GM19238 (cell line): ENCODE data around the gene ZFAND6.

Experiments
- DNase-seq: peaks from one replicate; pipeline ENCODE4 v3.0.0; 2011; ENCODE audit warnings: low spot score; ENCODE audit not compliant: insufficient read length

Gene ZFAND6

DNA sequence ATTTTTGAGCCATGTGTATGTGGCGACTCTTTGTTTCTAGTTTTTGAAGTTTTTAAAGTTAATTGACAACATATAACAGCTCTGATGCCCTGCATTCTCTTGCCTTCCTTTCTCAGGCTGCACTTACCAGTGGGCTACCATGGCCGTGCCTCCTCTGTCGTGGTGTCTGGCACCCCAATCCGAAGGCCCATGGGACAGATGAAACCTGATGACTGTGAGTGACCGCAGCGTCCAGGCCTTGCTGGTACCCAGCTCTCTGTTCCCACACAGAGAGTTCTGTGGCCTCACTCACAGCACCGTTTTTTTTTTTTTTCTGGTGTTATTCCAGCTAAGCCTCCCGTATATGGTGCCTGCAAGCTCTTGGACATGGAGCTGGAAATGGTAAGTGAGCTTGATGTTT, 108.5 kb downstream of the ZFAND6 start:
- DNase-seq, result no peak

DNA sequence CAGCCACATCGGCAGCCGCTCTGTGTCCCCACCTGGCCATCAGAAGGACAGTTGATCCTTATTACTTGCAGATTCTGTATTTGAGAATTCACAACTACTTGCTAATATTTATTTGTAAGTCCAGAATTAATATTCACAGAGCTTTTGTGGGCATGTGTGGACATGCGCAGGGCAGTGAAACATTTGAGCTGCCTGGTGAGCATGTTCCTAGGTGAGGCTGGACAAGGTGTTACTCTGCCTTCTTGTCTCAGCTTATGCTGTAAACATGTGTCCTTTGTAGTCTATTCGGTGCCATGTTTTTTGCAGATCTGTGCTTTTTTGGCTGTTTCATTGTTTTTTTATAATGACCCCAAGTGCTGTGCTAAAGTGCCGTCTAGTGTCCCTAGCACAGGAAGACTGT, 108.9 kb downstream of the ZFAND6 start:
- DNase-seq, result no peak

GRCh38 chr15:80169768-80170357, 110.4 kb downstream of the ZFAND6 start:
- DNase-seq, result no peak

DNA sequence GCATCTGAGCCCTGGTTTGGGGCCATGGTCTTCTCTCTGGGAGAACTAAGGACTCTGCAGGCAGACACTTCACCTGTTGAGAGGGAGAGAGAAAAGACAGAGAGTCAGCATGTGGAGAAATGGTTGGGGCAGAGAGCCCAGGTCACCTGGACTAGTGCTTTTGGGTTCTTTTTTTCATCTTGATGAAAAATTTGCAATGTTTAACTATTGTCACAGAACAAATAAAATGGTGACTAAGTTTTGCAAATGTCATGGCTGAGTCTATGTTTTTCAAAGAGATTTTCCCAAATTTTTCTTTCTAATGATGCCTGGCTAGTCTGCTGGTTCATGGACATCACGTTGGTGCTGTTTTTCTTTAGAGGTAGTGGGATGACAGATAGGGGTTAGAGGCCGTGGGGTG, 111.1 kb downstream of the ZFAND6 start:
- no peak for DNase-seq

GRCh38 chr15:80171787-80172186, 112.3 kb downstream of the ZFAND6 start:
- DNase-seq, result no peak

GRCh38 chr15:80172401-80172800, 112.9 kb downstream of the ZFAND6 start:
- DNase-seq, result no peak

DNA sequence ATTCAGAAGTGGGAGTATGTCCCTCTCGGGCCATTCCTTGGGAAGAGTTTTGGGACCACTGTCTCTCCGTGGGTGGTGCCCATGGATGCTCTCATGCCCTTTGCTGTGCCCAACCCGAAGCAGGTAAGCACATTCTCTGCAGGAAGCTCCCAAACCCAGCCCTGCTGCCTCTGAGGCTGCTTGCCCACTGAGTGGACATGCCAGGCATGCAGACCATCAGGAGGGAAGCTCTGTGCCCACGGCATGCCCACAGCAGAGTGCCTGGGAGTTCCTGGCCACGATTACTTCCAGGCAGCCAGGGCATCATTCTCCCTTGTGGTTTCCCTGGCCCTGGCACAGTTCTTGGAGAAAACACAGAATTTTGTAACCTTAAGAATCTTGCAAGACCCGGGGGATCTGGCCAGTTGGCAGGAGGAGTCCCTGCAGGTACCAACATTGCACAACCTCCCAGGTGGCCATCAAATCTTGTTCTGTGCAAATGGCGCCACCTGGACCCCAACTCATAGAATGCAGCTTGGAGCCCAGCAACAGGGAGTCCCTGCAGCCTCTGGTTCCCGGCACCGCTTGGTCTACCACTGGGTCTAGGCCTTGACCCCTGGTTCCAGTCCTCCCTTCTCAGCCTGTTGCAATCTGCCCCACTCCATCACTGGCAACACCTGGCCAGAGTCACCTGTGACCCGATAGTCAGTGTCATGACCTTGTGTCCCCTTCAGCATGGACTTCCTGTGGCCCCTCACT, 113.7 kb downstream of the ZFAND6 start:
- peak; percentile 71 for DNase-seq

DNA sequence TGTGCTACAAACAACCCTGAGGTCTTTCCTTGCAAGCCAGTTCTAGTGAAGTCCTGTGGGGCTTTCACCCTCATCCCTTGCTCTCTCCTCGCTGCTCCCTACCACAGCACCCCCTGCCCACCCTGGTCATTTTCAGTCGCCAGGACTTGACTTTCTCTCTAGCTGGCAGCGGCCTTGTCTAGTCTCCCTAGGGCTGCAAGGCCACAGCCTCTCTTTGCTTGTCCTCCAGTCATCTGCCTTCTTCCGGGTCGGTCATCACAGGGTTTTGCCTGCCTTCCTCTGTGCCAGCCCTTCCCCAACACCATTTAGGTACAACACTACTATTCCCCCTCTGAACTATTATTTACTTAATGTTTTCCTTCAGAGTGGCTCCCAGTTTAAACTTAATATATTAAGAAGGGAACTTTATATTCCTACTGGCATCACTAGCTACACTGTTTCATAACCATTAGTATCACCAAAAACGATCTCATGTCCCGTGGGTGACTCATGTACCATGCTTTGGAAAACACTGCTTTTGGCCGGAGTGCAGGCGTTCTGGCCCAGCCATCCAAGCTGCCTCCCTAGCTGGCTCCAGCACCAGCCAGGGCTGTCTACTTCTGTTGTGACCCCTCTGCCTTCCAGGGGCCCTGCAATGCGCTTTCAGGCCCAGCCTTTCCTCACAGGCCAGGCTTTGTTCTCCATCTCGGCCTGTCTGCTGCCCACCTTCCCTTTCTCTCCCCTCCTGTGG, 114.7 kb downstream of the ZFAND6 start:
- DNase-seq, result no peak

DNA sequence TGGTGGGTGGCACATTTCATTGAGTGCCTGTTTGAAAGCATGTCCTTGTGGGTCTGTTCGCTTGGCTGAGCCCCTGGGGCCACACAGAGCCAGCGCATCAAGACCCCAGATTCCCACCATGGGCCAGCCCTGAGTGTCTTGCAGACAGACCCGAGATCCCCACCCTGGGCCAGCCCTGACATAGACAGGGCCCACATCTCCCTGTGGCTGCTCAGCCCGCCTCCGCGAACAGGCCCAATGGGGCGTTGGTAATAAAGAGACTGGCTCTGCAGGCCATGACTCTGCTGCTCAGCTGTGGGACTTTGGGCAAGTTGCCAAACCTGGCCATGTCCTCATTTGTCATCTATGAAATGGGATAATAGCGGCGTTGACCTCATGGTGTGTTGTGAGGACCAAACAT, 116.0 kb downstream of the ZFAND6 start:
- DNase-seq, result no peak

DNA sequence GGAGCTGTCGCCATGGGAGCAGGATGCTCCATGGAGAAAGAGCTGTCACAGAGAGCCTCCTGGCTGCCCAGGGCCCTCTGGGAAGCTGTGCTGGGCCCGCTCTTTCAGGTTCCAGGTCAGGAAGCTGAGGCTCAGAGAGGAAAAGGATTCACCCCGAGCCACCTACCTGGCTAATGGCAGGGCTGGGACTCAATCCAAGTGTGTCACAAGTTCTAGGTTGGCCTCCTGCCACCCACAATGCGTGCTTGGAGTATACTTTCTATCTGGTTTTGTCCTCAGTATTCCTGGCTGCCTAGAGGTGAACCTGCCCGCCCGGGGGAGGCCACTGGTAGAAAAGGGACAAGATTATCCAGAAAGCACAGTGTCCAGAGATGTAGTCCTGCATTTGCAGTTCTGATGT, 117.0 kb downstream of the ZFAND6 start:
- DNase-seq, result no peak

GRCh38 chr15:80177156-80177555, 117.7 kb downstream of the ZFAND6 start:
- no peak for DNase-seq

DNA sequence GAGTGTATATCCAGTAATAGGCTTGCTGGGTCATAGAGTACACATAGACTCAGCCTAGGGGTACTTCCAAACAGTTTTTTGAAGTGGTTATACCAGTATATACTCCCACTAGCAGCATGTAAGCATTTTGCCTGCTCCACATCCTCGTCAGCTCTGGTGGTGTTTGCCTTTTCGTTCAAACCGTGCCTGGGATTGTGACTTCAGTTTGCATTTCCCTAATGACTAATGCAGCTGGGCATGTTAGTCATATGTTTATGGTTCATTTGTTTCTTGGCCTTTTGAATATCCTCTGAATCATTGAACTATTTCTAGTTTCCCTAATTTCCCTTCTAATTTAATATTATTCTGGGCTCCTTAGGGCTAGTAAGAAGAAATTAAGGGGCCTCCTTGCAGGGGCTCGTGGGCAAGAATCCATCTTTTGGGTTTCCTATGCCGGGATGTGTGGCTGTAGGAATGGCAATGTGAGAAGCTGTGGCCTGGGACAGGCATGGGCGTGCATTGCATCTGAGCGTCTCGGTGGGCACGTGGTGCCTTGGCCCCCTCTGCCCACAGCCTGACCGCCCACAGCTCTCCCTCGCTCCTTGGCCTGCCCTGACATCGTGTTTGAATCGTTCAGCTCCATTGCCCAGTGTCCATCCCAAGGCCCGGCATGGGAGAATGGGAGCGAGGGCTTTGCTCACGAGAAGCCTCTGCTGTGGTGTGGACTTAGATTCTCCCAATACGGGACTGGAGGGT, 119.7 kb downstream of the ZFAND6 start:
- DNase-seq, result no peak

DNA sequence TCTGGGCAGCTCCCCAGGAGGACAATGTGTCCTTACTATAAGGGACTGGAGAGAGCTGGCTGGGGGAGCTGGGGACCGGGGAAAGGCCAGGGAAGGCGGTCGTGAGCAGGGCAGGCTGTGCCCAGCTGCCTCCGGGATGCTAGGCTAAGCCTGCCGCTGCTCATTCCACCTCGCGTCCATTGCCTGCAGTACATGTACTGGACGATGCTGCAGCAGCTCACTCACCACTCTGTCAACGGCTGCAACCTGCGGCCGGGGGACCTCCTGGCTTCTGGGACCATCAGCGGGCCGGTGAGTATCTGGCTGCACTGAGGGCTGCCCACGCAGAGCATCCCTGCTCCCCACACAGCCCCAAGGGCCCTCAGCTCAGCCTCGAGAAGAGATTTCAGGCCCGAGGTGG, 120.5 kb downstream of the ZFAND6 start:
- no peak for DNase-seq

GRCh38 chr15:80180468-80180867, 121.0 kb downstream of the ZFAND6 start:
- no peak for DNase-seq

DNA sequence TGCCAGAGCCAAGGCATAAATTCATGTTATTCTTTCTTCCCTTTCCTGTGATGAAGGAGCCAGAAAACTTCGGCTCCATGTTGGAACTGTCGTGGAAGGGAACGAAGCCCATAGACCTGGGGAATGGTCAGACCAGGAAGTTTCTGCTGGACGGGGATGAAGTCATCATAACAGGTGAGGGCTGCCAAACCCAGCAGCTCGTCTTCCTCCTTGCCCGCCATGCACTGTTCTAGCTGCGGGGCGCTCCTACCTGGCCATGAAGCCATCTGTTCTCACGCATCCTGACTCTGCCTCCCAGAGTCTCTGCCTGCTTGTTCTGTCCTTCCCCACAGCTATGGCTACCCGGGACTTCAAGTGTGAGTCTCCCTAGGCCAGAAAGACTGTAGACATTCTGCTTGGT, 121.5 kb downstream of the ZFAND6 start:
- DNase-seq, result no peak

DNA sequence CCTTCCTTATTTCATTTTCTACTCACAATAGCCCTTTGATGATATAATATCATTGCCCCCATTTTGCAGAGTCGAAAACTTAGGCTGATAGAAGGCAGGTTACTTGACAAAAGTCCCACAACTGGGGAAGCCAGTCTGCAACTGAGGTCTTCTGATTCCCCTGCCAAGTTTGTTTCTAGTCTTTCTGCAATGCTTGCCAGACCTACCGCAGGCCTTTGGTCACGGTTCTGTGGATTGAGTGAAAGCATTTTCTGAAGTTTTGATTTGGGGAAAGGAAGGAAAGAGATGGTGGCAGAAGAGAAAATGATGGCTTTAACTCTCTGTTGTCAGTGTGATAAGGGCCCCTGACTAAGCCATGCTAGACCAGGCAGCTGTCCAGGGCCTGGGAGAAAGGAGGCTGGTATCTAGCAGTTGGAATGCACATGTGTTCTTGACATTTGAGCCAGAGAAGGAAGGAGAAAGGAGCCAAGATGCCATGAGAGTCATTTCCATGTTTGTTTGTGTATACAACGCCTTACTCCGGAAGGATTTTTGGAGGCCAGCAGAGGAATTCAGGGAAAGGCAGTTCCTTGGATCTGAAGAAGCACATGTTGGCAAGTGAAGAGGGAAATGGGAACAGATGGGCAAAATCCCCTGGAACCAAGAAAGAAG, 123.3 kb downstream of the ZFAND6 start:
- DNase-seq, result no peak

- DNase-seq, result no peak
Observed at GRCh38 chr15:80183306-80183705, 123.8 kb downstream of the ZFAND6 start.

GRCh38 chr15:80183886-80184285, 124.4 kb downstream of the ZFAND6 start:
- no peak for DNase-seq

DNA sequence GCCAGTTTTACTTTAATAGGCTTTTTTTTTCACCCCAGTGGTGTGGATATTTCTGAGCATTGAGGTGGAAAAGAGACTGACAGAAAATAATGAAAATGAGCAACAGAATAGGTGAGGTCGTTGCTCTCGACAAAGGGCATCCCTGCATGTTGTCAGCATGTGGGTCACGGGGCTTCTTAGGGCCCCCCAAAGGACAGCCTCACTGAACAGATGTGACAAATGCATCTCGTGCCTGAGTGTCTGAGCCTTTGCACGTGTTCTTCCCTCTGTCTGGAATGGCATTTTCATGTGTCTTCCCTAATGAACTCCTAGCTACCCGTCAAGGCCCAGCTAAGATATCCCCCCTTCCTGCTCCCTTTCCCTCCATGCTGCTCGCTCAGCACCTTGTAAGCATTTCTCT, 125.1 kb downstream of the ZFAND6 start:
- no peak for DNase-seq

DNA sequence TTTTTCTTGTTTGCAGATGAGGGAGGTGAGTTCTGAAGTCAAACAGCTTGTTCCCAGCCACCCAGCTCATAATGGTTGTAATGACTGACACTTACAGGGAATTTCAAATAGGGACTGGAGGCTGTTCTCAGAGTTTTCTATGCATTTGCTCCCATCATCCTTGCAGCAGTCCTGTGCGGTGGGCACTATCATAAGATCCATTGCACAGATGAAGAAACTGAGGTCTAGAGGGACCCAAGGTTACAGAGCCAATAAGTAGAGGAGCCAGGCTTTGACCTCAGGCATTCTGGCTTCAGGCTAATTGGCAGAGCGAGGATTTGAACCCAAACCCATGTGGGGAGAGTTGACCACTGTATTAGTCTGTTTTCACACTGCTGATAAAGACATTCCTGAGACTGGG, 125.7 kb downstream of the ZFAND6 start:
- DNase-seq, result no peak

DNA sequence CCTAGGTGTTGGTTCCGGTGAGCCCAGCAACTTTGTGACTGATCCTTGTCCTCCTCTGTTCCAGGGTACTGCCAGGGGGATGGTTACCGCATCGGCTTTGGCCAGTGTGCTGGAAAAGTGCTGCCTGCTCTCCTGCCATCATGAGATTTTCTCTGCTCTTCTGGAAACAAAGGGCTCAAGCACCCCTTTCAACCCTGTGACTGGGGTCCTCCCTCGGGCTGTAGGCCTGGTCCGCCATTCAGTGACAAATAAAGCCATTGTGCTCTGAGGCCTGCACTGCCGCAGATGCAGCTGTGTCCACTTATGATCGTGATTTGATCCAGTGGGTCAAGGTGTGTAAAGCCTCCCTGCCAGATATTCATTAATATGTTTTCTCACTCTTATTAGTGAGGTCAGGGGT, 126.6 kb downstream of the ZFAND6 start:
- no peak for DNase-seq

GRCh38 chr15:80186597-80186996, 127.1 kb downstream of the ZFAND6 start:
- DNase-seq, result no peak
